Keratinocyte (primary cell): Measurements from ENCODE around the gene ANO8. TPM values are rescaled to one million over a fixed set of nuclear protein-coding genes. Genes with fewer than 3 reads are reported as not detected.

Experiments
- DNase-seq: peaks from one replicate; pipeline ENCODE4 v3.0.0-alpha.2; 2011; ENCODE audit warnings: low read depth, missing footprints, low spot score
- FAIRE-seq: peaks from 2 replicates; lab custom pipeline; 2011; peaks lifted over from hg19 to GRCh38; lab: Jason Lieb, UNC
- H2AFZ ChIP-seq: 2 replicates; pipeline ENCODE4 v1.6.0; 2012; ENCODE audit warnings: low read length, control low read depth, inconsistent platforms; ENCODE audit not compliant: control insufficient read depth
- H3K27ac ChIP-seq: 2 replicates; pipeline ENCODE4 v1.5.1; 2011; ENCODE audit warnings: low read length; ENCODE audit not compliant: control insufficient read depth, insufficient read depth
- H3K27me3 ChIP-seq: 3 replicates; pipeline ENCODE4 v1.6.0; 2011; ENCODE audit warnings: low read length; ENCODE audit not compliant: control insufficient read depth, insufficient read depth; ENCODE audit errors: extremely low read depth
- H3K36me3 ChIP-seq, 2 experiments: 2 replicates in 1 of 2; 3 replicates in 1 of 2; pipeline ENCODE4 v1.5.1; 2011; ENCODE audit warnings: low read length in 2 of 2, mild to moderate bottlenecking in 1 of 2; ENCODE audit not compliant: control insufficient read depth in 2 of 2, insufficient read depth in 2 of 2; ENCODE audit errors: extremely low read depth in 1 of 2
- H3K4me1 ChIP-seq: 3 replicates; pipeline ENCODE4 v1.5.1; 2011; ENCODE audit warnings: low read length; ENCODE audit not compliant: control insufficient read depth, insufficient read depth; ENCODE audit errors: extremely low read depth
- H3K4me2 ChIP-seq: 3 replicates; pipeline ENCODE4 v1.6.0; 2011; ENCODE audit warnings: low read depth, low read length; ENCODE audit not compliant: control insufficient read depth, insufficient read depth; ENCODE audit errors: extremely low read depth
- H3K4me3 ChIP-seq, 3 experiments: fragments of 200-600 bp in 1 of 3; sonication (generic) in 1 of 3; 2 replicates in 2 of 3; 3 replicates in 1 of 3; pipeline ENCODE4 v1.5.1; 2011 to 2016; ENCODE audit warnings: low read length in 3 of 3, mild to moderate bottlenecking in 3 of 3, control low read depth in 2 of 3, inconsistent platforms in 1 of 3, low read depth in 1 of 3, mixed read lengths in 1 of 3, mixed run types in 1 of 3, moderate library complexity in 1 of 3; ENCODE audit not compliant: control insufficient read depth in 2 of 3, insufficient read depth in 2 of 3; ENCODE audit errors: extremely low read depth in 1 of 3
- H3K79me2 ChIP-seq: 2 replicates; pipeline ENCODE4 v1.6.0; 2012; ENCODE audit warnings: low read length; ENCODE audit not compliant: control insufficient read depth, insufficient read depth
- H3K9ac ChIP-seq: 3 replicates; pipeline ENCODE4 v1.6.0; 2011; ENCODE audit warnings: low read length; ENCODE audit not compliant: control insufficient read depth, insufficient read depth; ENCODE audit errors: extremely low read depth
- H3K9me1 ChIP-seq: 3 replicates; pipeline ENCODE4 v1.6.0; 2011; ENCODE audit warnings: low read length; ENCODE audit not compliant: control insufficient read depth, insufficient read depth; ENCODE audit errors: extremely low read depth
- H3K9me3 ChIP-seq: 2 replicates; pipeline ENCODE4 v1.5.1; 2012; ENCODE audit warnings: low read depth, low read length; ENCODE audit not compliant: control insufficient read depth
- H4K20me1 ChIP-seq: 3 replicates; pipeline ENCODE4 v1.6.0; 2011; ENCODE audit warnings: low read length; ENCODE audit not compliant: control insufficient read depth, insufficient read depth; ENCODE audit errors: extremely low read depth
- CTCF ChIP-seq, 3 experiments: IDR thresholded peaks in 1 of 3; conservative IDR thresholded peaks in 1 of 3; optimal IDR thresholded peaks in 1 of 3; 2 replicates in 2 of 3; 3 replicates in 1 of 3; pipeline versions ENCODE3 to v1.5.1; 2011; ENCODE audit warnings: low read length in 3 of 3, mild to moderate bottlenecking in 3 of 3, moderate library complexity in 2 of 3, control low read depth in 1 of 3, inconsistent platforms in 1 of 3; ENCODE audit not compliant: insufficient read depth in 2 of 3; ENCODE audit errors: extremely low read depth in 1 of 3
- EZH2 ChIP-seq: IDR thresholded peaks from one replicate; pipeline ENCODE4 v1.6.1; 2012; ENCODE audit warnings: inconsistent platforms, mild to moderate bottlenecking, low read length, moderate library complexity
- dilution Hi-C: fragments of 300-500 bp; cut with MboI; formaldehyde crosslinking; loops from one replicate; pipeline ENCODE4 v1.7.0; 2020; ENCODE audit warnings: low sequenced_read_pairs; ENCODE audit not compliant: extremely low pct_ligation_motif_present
- polyA plus RNA-seq, 5 experiments: library from polyadenylated mRNA; depleted of rRNA in 3 of 5; stranded (reverse) in 3 of 5; stranded (forward) in 1 of 5; unstranded in 1 of 5; fragments of >200 nt; gene quantifications; 1 replicate in 1 of 5; 2 replicates in 3 of 5; 3 replicates in 1 of 5; pipeline versions ENCODE4 v1.2.1 to v1.2.3, GENCODE V29; 2011 to 2012; ENCODE audit warnings: missing spikeins in 2 of 5, low read depth in 1 of 5, low replicate concordance in 1 of 5

ANO8 gene
- polyA plus RNA-seq, 1 donor (not counting 4 experiments of a cell fraction or from before 2014, with no cell fraction given): 1.6 TPM

- Histone ChIP-seq H3K27ac (peak overlapping the region; percentile 36), H4K20me1 (no peaks in the 10 kb centered on the region), H3K27me3 (no peaks in the 10 kb centered on the region), H3K4me3 (peak overlapping the region; percentile 55 to 87 (median 64)), H3K9me3 (no peaks in the 10 kb centered on the region), H3K9me1 (peaks cover 3% of the 10 kb centered on the region), H3K36me3 (peaks cover 0 to 5% of the 10 kb centered on the region in 2 experiments), H3K4me1 (peaks cover 32% of the 10 kb centered on the region), H3K4me2 (peak overlapping the region; percentile 87), H3K79me2 (peaks cover 14% of the 10 kb centered on the region), H3K9ac (peak overlapping the region; percentile 69), H2AFZ (peak overlapping the region; percentile 33)
- no peak for DNase-seq
- no peak for FAIRE-seq
- dilution Hi-C loops: no loop called here
- TF ChIP-seq EZH2: no peak
- no peak for TF ChIP-seq CTCF (optimal IDR thresholded peaks at IDR 0.05 in 1 of 3, IDR thresholded peaks at IDR 0.05 in 1 of 3, conservative IDR thresholded peaks at IDR 0.05 in 1 of 3; ENCODE audit: extremely low read depth in 1 of 3, insufficient read depth in 2 of 3, low read length in 3 of 3)
Measured at GRCh38 chr19:17302391-17303166, 32.1 kb downstream of the ANO8 start.

- no peak overlapping the region for H3K27ac ChIP-seq
- TF ChIP-seq CTCF (optimal IDR thresholded peaks at IDR 0.05 in 1 of 3, IDR thresholded peaks at IDR 0.05 in 1 of 3, conservative IDR thresholded peaks at IDR 0.05 in 1 of 3; ENCODE audit: extremely low read depth in 1 of 3, insufficient read depth in 2 of 3, low read length in 3 of 3) (no peak), EZH2 (no peak)
- H3K4me3 ChIP-seq: no peak overlapping the region
- peaks cover 37% of the 10 kb centered on the region for H3K4me1 ChIP-seq
- H3K9me3 ChIP-seq: no peaks in the 10 kb centered on the region
- peaks cover 3% of the 10 kb centered on the region for H3K9me1 ChIP-seq
- peaks cover 9% of the 10 kb centered on the region for H3K79me2 ChIP-seq
- H3K9ac ChIP-seq: no peak overlapping the region
- no peak for DNase-seq
- no peak overlapping the region for H2AFZ ChIP-seq
- no peak overlapping the region for H3K4me2 ChIP-seq
- no peak for FAIRE-seq
- peaks cover 3% of the 10 kb centered on the region for H4K20me1 ChIP-seq
- H3K36me3 ChIP-seq: peaks cover 0 to 5% of the 10 kb centered on the region in 2 experiments
- dilution Hi-C loops: no loop called here
- no peaks in the 10 kb centered on the region for H3K27me3 ChIP-seq
Measured at GRCh38 chr19:17300992-17301619, 33.5 kb downstream of the ANO8 start.
